ENCODE results near the gene PLEKHO1. TPM values are rescaled to one million over a fixed set of nuclear protein-coding genes. Genes with fewer than 3 reads are reported as not detected.
"Not testable (repeated sequence)": the region's sequence is repeated elsewhere in the genome, so short reads cannot be mapped to it uniquely, and the experiment has no call there.

The PLEKHO1 gene
- total and polyA plus RNA-seq, 9 donors, result 64.6 to 100 (median 90.9) TPM

GRCh38 chr1:150186789-150187559 lies 37.3 kb downstream of the PLEKHO1 start:
- Histone ChIP-seq H3K4me3 (ENCODE audit: low read length) (no peak overlapping the region), H3K27ac (ENCODE audit: low read length) (peak overlapping the region; percentile 29), H3K36me3 (ENCODE audit: control insufficient read depth, insufficient read depth, low read length) (no peaks in the 10 kb centered on the region), H3K27me3 (ENCODE audit: control insufficient read depth, insufficient read depth, low read length) (no peaks in the 10 kb centered on the region), H3K9me3 (replicated peaks; ENCODE audit: control insufficient read depth, low read depth, low read length) (peaks cover 4% of the 10 kb centered on the region), H3K4me1 (ENCODE audit: control insufficient read depth, insufficient read depth, low read length) (no peaks in the 10 kb centered on the region)
- WGBS (ENCODE audit: insufficient coverage), result 85% methylated on average over 2 of the region's 10 CpGs
- peak; percentile 77 for DNase-seq

- H3K4me3 ChIP-seq (ENCODE audit: low read length), result no peak overlapping the region
- H3K27me3 ChIP-seq (ENCODE audit: control insufficient read depth, insufficient read depth, low read length), result no peaks in the 10 kb centered on the region
- H3K9me3 ChIP-seq (replicated peaks; ENCODE audit: control insufficient read depth, low read depth, low read length), result peaks cover 4% of the 10 kb centered on the region
- no peak for DNase-seq
- H3K27ac ChIP-seq (ENCODE audit: low read length), result no peak overlapping the region
- no peaks in the 10 kb centered on the region for H3K36me3 ChIP-seq (ENCODE audit: control insufficient read depth, insufficient read depth, low read length)
- WGBS (ENCODE audit: insufficient coverage), result 41% methylated on average over 2 of the region's 3 CpGs
- H3K4me1 ChIP-seq (ENCODE audit: control insufficient read depth, insufficient read depth, low read length), result no peaks in the 10 kb centered on the region
Measured at GRCh38 chr1:150187560-150187931, 37.8 kb downstream of the PLEKHO1 start.

GRCh38 chr1:150192012-150192411 lies 42.3 kb downstream of the PLEKHO1 start:
- peak; percentile 24 for DNase-seq
- peak overlapping the region; percentile 62 for H3K27ac ChIP-seq (ENCODE audit: low read length)
- no CpG with 5 or more reads among the region's 2 CpGs for WGBS (ENCODE audit: insufficient coverage)

GRCh38 chr1:150194381-150195031 lies 44.8 kb downstream of the PLEKHO1 start:
- Histone ChIP-seq H3K4me3 (ENCODE audit: low read length) (no peak overlapping the region), H3K9me3 (replicated peaks; ENCODE audit: control insufficient read depth, low read depth, low read length) (peaks cover 4% of the 10 kb centered on the region), H3K36me3 (ENCODE audit: control insufficient read depth, insufficient read depth, low read length) (no peaks in the 10 kb centered on the region), H3K27me3 (ENCODE audit: control insufficient read depth, insufficient read depth, low read length) (peaks cover 3% of the 10 kb centered on the region), H3K27ac (ENCODE audit: low read length) (no peak overlapping the region), H3K4me1 (ENCODE audit: control insufficient read depth, insufficient read depth, low read length) (no peaks in the 10 kb centered on the region)
- no peak for DNase-seq
- WGBS (ENCODE audit: insufficient coverage), result 94% methylated on average over 2 of the region's 4 CpGs

More at GRCh38 chr1:150192012-150192411, 42.3 kb downstream of the PLEKHO1 start:
- Histone ChIP-seq H3K9me3 (replicated peaks; ENCODE audit: control insufficient read depth, low read depth, low read length) (peaks cover 4% of the 10 kb centered on the region), H3K4me1 (ENCODE audit: control insufficient read depth, insufficient read depth, low read length) (no peaks in the 10 kb centered on the region), H3K27me3 (ENCODE audit: control insufficient read depth, insufficient read depth, low read length) (no peaks in the 10 kb centered on the region), H3K36me3 (ENCODE audit: control insufficient read depth, insufficient read depth, low read length) (no peaks in the 10 kb centered on the region), H3K4me3 (ENCODE audit: low read length) (no peak overlapping the region)

GRCh38 chr1:150196417-150196816 lies 46.7 kb downstream of the PLEKHO1 start:
- Histone ChIP-seq H3K36me3 (ENCODE audit: control insufficient read depth, insufficient read depth, low read length) (no peaks in the 10 kb centered on the region), H3K9me3 (replicated peaks; ENCODE audit: control insufficient read depth, low read depth, low read length) (no peaks in the 10 kb centered on the region), H3K4me1 (ENCODE audit: control insufficient read depth, insufficient read depth, low read length) (no peaks in the 10 kb centered on the region), H3K27me3 (ENCODE audit: control insufficient read depth, insufficient read depth, low read length) (peaks cover 3% of the 10 kb centered on the region), H3K27ac (ENCODE audit: low read length) (no peak overlapping the region), H3K4me3 (ENCODE audit: low read length) (no peak overlapping the region)
- whole genome bisulfite sequencing (ENCODE audit: insufficient coverage), result 63% methylated on average over 1 of the region's 1 CpG
- DNase-seq, result no peak

- Histone ChIP-seq H3K27ac (ENCODE audit: low read length) (no peak overlapping the region), H3K36me3 (ENCODE audit: control insufficient read depth, insufficient read depth, low read length) (no peaks in the 10 kb centered on the region), H3K9me3 (replicated peaks; ENCODE audit: control insufficient read depth, low read depth, low read length) (no peaks in the 10 kb centered on the region), H3K4me3 (ENCODE audit: low read length) (no peak overlapping the region), H3K27me3 (ENCODE audit: control insufficient read depth, insufficient read depth, low read length) (no peaks in the 10 kb centered on the region), H3K4me1 (ENCODE audit: control insufficient read depth, insufficient read depth, low read length) (no peaks in the 10 kb centered on the region)
- 93% methylated on average over 5 of the region's 7 CpGs for WGBS (ENCODE audit: insufficient coverage)
- no peak for DNase-seq
Measured at GRCh38 chr1:150207281-150207971, 57.7 kb downstream of the PLEKHO1 start.

GRCh38 chr1:150208460-150208859 lies 58.7 kb downstream of the PLEKHO1 start:
- H3K4me1 ChIP-seq (ENCODE audit: control insufficient read depth, insufficient read depth, low read length); H3K27me3 ChIP-seq (ENCODE audit: control insufficient read depth, insufficient read depth, low read length); H3K9me3 ChIP-seq (replicated peaks; ENCODE audit: control insufficient read depth, low read depth, low read length); H3K36me3 ChIP-seq (ENCODE audit: control insufficient read depth, insufficient read depth, low read length); H3K27ac ChIP-seq (ENCODE audit: low read length); H3K4me3 ChIP-seq (ENCODE audit: low read length); DNase-seq: not testable (repeated sequence)
- 100% methylated on average over 1 of the region's 6 CpGs for WGBS (ENCODE audit: insufficient coverage)

Other genes starting within 250 kb of the PLEKHO1 start
- gene SV2A, start 232.1 kb upstream of the PLEKHO1 start, total RNA-seq, result 2.7 TPM
- gene SV2A, start 232.1 kb upstream of the PLEKHO1 start, polyA plus RNA-seq (ENCODE audit: insufficient read depth in 1 of 8, insufficient read length in 8 of 8, low replicate concordance in 1 of 8), result 1 to 10 TPM; 2.7 to 7.3 (median 4.5) TPM
- 7.1 TPM for gene SF3B4, start 222.1 kb upstream of the PLEKHO1 start, total RNA-seq
- gene SF3B4, start 222.1 kb upstream of the PLEKHO1 start, polyA plus RNA-seq (ENCODE audit: insufficient read depth in 1 of 8, insufficient read length in 8 of 8, low replicate concordance in 1 of 8), result 10 to 100 TPM; 35.5 to 55.0 (median 43.7) TPM
- 8.1 TPM for gene MTMR11, start 213.0 kb upstream of the PLEKHO1 start, total RNA-seq
- gene MTMR11, start 213.0 kb upstream of the PLEKHO1 start, polyA plus RNA-seq (ENCODE audit: insufficient read depth in 1 of 8, insufficient read length in 8 of 8, low replicate concordance in 1 of 8), result 10 to 100 TPM; 14.8 to 25.1 (median 22.3) TPM
- gene OTUD7B, start 139.2 kb upstream of the PLEKHO1 start, total RNA-seq, result 12.7 TPM
- 10 to 100 TPM; 10.6 to 15.0 (median 12.9) TPM for gene OTUD7B, start 139.2 kb upstream of the PLEKHO1 start, polyA plus RNA-seq (ENCODE audit: insufficient read depth in 1 of 8, insufficient read length in 8 of 8, low replicate concordance in 1 of 8)
- gene VPS45, start 82.1 kb upstream of the PLEKHO1 start, total RNA-seq, result 46.9 TPM
- gene VPS45, start 82.1 kb upstream of the PLEKHO1 start, polyA plus RNA-seq (ENCODE audit: insufficient read depth in 1 of 8, insufficient read length in 8 of 8, low replicate concordance in 1 of 8), result 10 to 100 TPM; 39.5 to 48.7 (median 43.9) TPM
- gene ANP32E, start 86.2 kb downstream of the PLEKHO1 start, total RNA-seq, result 15.9 TPM
- 10 to 100 TPM; 34.0 to 57.5 (median 49.1) TPM for gene ANP32E, start 86.2 kb downstream of the PLEKHO1 start, polyA plus RNA-seq (ENCODE audit: insufficient read depth in 1 of 8, insufficient read length in 8 of 8, low replicate concordance in 1 of 8)
- 4.0 TPM for gene CA14, start 107.9 kb downstream of the PLEKHO1 start, total RNA-seq
- 1 to 10 TPM; 1.9 to 7.9 (median 4.0) TPM for gene CA14, start 107.9 kb downstream of the PLEKHO1 start, polyA plus RNA-seq (ENCODE audit: insufficient read depth in 1 of 8, insufficient read length in 8 of 8, low replicate concordance in 1 of 8)
- gene APH1A, start 119.1 kb downstream of the PLEKHO1 start, total RNA-seq, result 83.0 TPM
- gene APH1A, start 119.1 kb downstream of the PLEKHO1 start, polyA plus RNA-seq (ENCODE audit: insufficient read depth in 1 of 8, insufficient read length in 8 of 8, low replicate concordance in 1 of 8), result 100 to 1,000 TPM; 110 to 140 (median 121) TPM
- 64.1 TPM for gene C1orf54, start 122.9 kb downstream of the PLEKHO1 start, total RNA-seq
- gene C1orf54, start 122.9 kb downstream of the PLEKHO1 start, polyA plus RNA-seq (ENCODE audit: insufficient read depth in 1 of 8, insufficient read length in 8 of 8, low replicate concordance in 1 of 8), result 10 to 100 TPM; 23.6 to 53.8 (median 39.3) TPM
- 2.2 TPM for gene CIART, start 132.6 kb downstream of the PLEKHO1 start, total RNA-seq
- gene CIART, start 132.6 kb downstream of the PLEKHO1 start, polyA plus RNA-seq (ENCODE audit: insufficient read depth in 1 of 8, insufficient read length in 8 of 8, low replicate concordance in 1 of 8), result 1 to 10 TPM; 1.8 to 4.6 (median 2.9) TPM
- gene MRPS21, start 143.9 kb downstream of the PLEKHO1 start, total RNA-seq, result 82.0 TPM
- 10 to 100 TPM; 48.1 to 59.4 (median 54.0) TPM for gene MRPS21, start 143.9 kb downstream of the PLEKHO1 start, polyA plus RNA-seq (ENCODE audit: insufficient read depth in 1 of 8, insufficient read length in 8 of 8, low replicate concordance in 1 of 8)
- 52.3 TPM for gene PRPF3, start 171.6 kb downstream of the PLEKHO1 start, total RNA-seq
- 10 to 100 TPM; 28.8 to 56.4 (median 39.6) TPM for gene PRPF3, start 171.6 kb downstream of the PLEKHO1 start, polyA plus RNA-seq (ENCODE audit: insufficient read depth in 1 of 8, insufficient read length in 8 of 8, low replicate concordance in 1 of 8)
- 10.2 TPM for gene RPRD2, start 214.2 kb downstream of the PLEKHO1 start, total RNA-seq
- 10 to 100 TPM; 19.2 to 27.3 (median 24.1) TPM for gene RPRD2, start 214.2 kb downstream of the PLEKHO1 start, polyA plus RNA-seq (ENCODE audit: insufficient read depth in 1 of 8, insufficient read length in 8 of 8, low replicate concordance in 1 of 8)

Measured in muscle of leg (tissue), 11 donors.